Right lobe of liver (tissue), 6 donors: Measurements from ENCODE around the gene CIAO3. TPM values are rescaled to one million over a fixed set of nuclear protein-coding genes. Genes with fewer than 3 reads are reported as not detected.

Experiments
- ATAC-seq, 4 donors: fragments of 200-7000 bp; cut with Tn5 transposase; one replicate each; pipeline ENCODE4 v1.9.1; 2020; ENCODE audit warnings: mild to moderate bottlenecking in 4 of 4, moderate library complexity in 4 of 4
- DNase-seq, 3 donors: peaks; one replicate each; pipeline ENCODE4 v3.0.0-alpha.2; 2020
- H3K27ac ChIP-seq, 3 donors: fragments of 200-600 bp; one replicate each; pipeline ENCODE4 v1.8.0; 2022
- H3K27me3 ChIP-seq, 2 donors: fragments of 200-600 bp; one replicate each; pipeline ENCODE4 v1.8.0; 2022
- H3K36me3 ChIP-seq, 4 donors: fragments of 200-600 bp; sonication (generic) in 1 of 4; one replicate each; pipeline versions ENCODE4 v1.5.1 to v1.8.0; 2017 to 2022; ENCODE audit warnings: control low read depth in 1 of 4
- H3K4me1 ChIP-seq, 4 donors: fragments of 200-600 bp; sonication (generic) in 1 of 4; one replicate each; pipeline versions ENCODE4 v1.5.1 to v1.8.0; 2017 to 2022; ENCODE audit warnings: control low read depth in 1 of 4
- H3K4me3 ChIP-seq, 3 donors: fragments of 200-600 bp; one replicate each; pipeline ENCODE4 v1.8.0; 2022
- H3K9me3 ChIP-seq, 4 donors: fragments of 200-600 bp; sonication (generic) in 1 of 4; one replicate each; pipeline versions ENCODE4 v1.5.1 to v1.8.0; 2017 to 2022; ENCODE audit warnings: control low read depth in 1 of 4
- CTCF ChIP-seq, 4 donors: fragments of 200-600 bp in 3 of 4; fragments of 450-650 bp in 1 of 4; IDR thresholded peaks; one replicate each; pipeline versions ENCODE4 v1.5.1 to v1.8.0; 2016 to 2022; ENCODE audit warnings: antibody characterized with exemption in 4 of 4, mild to moderate bottlenecking in 2 of 4
- POLR2A ChIP-seq: fragments of 450-650 bp; IDR thresholded peaks from one replicate; pipeline ENCODE4 v1.6.1; 2017; ENCODE audit warnings: antibody characterized with exemption, mild to moderate bottlenecking
- WGBS: methylation state at CpG from one replicate; pipeline ENCODE4 v1.1.6; 2018; ENCODE audit warnings: low coverage, low lambda C conversion rate; ENCODE audit not compliant: insufficient coverage; ENCODE audit errors: missing lambda C conversion rate; 5-methylcytosine and 5-hydroxymethylcytosine counted together
- intact Hi-C, 2 donors: fragments of 100-400 bp; cut with DNase I; formaldehyde crosslinking; loops; one replicate each; pipeline versions ENCODE4 v1.11.2 to v1.14.1; 2022
- total RNA-seq, 6 experiments: library from RNA; depleted of rRNA in 2 of 6; stranded (reverse); fragments of >200 nt in 2 of 6; fragmentation: NEBNext Ultra II Directional in 3 of 6; extraction: Animal tissue kit (Norgen Biotek cat#: 25700) in 3 of 6; gene quantifications; one replicate each; pipeline versions ENCODE4 v1.1.0 to v1.2.4, GENCODE V29; 2016 to 2023
- donor health status: DM: no; HTN: yes; CAD: no.
- donor health status: DM: no; HTN: no; CAD: no.
- donor health status: DM: no; HTN: no; CAD: no.
- donor health status: DM: no; HTN: yes; CAD: no.
- donor health status: DM: no; HTN: yes; CAD: no.

Gene CIAO3
- total RNA-seq, 6 experiments from 2014 or later = 11.9 to 26.1 (median 17.3) TPM

GRCh38 chr16:764184-764750, 23.5 kb upstream of the CIAO3 start:
- Histone ChIP-seq H3K4me3 (no peak overlapping the region), H3K27me3 (no peaks in the 10 kb centered on the region), H3K36me3 (no peaks in the 10 kb centered on the region), H3K9me3 (no peaks in the 10 kb centered on the region), H3K27ac (no peak overlapping the region), H3K4me1 (no peaks in the 10 kb centered on the region)
- DNase-seq = no peak
- intact Hi-C loops = no loop called here
- ATAC-seq = no peak
- no CpG with 5 or more reads among the region's 20 CpGs for WGBS
- TF ChIP-seq POLR2A (no peak), CTCF (IDR thresholded peaks at IDR 0.05) (no peak)

- Histone ChIP-seq H3K9me3 (no peaks in the 10 kb centered on the region), H3K27me3 (no peaks in the 10 kb centered on the region), H3K27ac (no peak overlapping the region), H3K36me3 (no peaks in the 10 kb centered on the region), H3K4me3 (no peak overlapping the region), H3K4me1 (no peaks in the 10 kb centered on the region)
- no peak for ATAC-seq
- TF ChIP-seq CTCF (IDR thresholded peaks at IDR 0.05) (no peak), POLR2A (no peak)
- WGBS = 82% methylated on average over 3 of the region's 21 CpGs
- DNase-seq = no peak
- intact Hi-C loops = no loop called here
Observed at GRCh38 chr16:763369-764183, 22.8 kb upstream of the CIAO3 start.

- no peak for ATAC-seq
- DNase-seq = no peak
- H3K27me3 ChIP-seq = no peaks in the 10 kb centered on the region
- H3K4me3 ChIP-seq = no peak overlapping the region
- WGBS = 60% methylated on average over 4 of the region's 17 CpGs
- no peaks in the 10 kb centered on the region for H3K36me3 ChIP-seq
- H3K9me3 ChIP-seq = no peaks in the 10 kb centered on the region
- intact Hi-C loops = no loop called here
- no peaks in the 10 kb centered on the region for H3K4me1 ChIP-seq
- TF ChIP-seq CTCF (IDR thresholded peaks at IDR 0.05) = no peak
- TF ChIP-seq POLR2A = no peak
- no peak overlapping the region for H3K27ac ChIP-seq
Observed at GRCh38 chr16:762595-763268, 21.9 kb upstream of the CIAO3 start.

- Histone ChIP-seq H3K27ac (no peak overlapping the region), H3K9me3 (no peaks in the 10 kb centered on the region), H3K27me3 (no peaks in the 10 kb centered on the region), H3K4me3 (no peak overlapping the region), H3K36me3 (no peaks in the 10 kb centered on the region), H3K4me1 (no peaks in the 10 kb centered on the region)
- DNase-seq = no peak
- no CpG with 5 or more reads among the region's 22 CpGs for WGBS
- ATAC-seq = no peak
- no peak for TF ChIP-seq POLR2A
- no peak for TF ChIP-seq CTCF (IDR thresholded peaks at IDR 0.05)
- intact Hi-C loops = no loop called here
Observed at GRCh38 chr16:761625-762513, 21.1 kb upstream of the CIAO3 start.
